RWPE2 (cell line): Measurements from ENCODE around the gene ATAT1.

Source experiments
- ATAC-seq: fragments of 200-7000 bp; cut with Tn5 transposase; 3 replicates; pipeline ENCODE4 v1.9.1; 2021; ENCODE audit warnings: low read depth
- DNase-seq: peaks from one replicate; pipeline ENCODE4 v3.0.0-alpha.2; 2020; ENCODE audit warnings: low spot score
- H3K27ac ChIP-seq: fragments of 450-650 bp; 2 replicates; pipeline ENCODE4 v1.5.1; 2017; ENCODE audit warnings: mild to moderate bottlenecking; ENCODE audit not compliant: poor library complexity, severe bottlenecking
- H3K27me3 ChIP-seq: fragments of 250-450 bp; sonication (Bioruptor Pico); 2 replicates; pipeline ENCODE4 v1.5.1; 2021; ENCODE audit warnings: mild to moderate bottlenecking, moderate library complexity; ENCODE audit not compliant: insufficient read depth, poor library complexity, severe bottlenecking
- H3K36me3 ChIP-seq: fragments of 250-450 bp; sonication (Bioruptor Pico); 2 replicates; pipeline ENCODE4 v1.5.1; 2020; ENCODE audit warnings: low read depth, mild to moderate bottlenecking, moderate library complexity
- H3K4me1 ChIP-seq: fragments of 250-450 bp; sonication (Bioruptor Pico); 2 replicates; pipeline ENCODE4 v1.5.1; 2021; ENCODE audit warnings: mild to moderate bottlenecking, moderate library complexity; ENCODE audit not compliant: insufficient read depth, poor library complexity, severe bottlenecking
- H3K4me3 ChIP-seq: fragments of 250-450 bp; sonication (Bioruptor Pico); 2 replicates; pipeline ENCODE4 v1.5.1; 2021; ENCODE audit warnings: mild to moderate bottlenecking, moderate library complexity; ENCODE audit not compliant: severe bottlenecking
- H3K9me3 ChIP-seq: fragments of 250-450 bp; sonication (Bioruptor Pico); 2 replicates; pipeline ENCODE4 v1.5.1; 2021; ENCODE audit warnings: mild to moderate bottlenecking, moderate library complexity; ENCODE audit not compliant: severe bottlenecking
- CTCF ChIP-seq: fragments of 450-650 bp; IDR thresholded peaks from one replicate; pipeline ENCODE4 v1.5.1; 2017; ENCODE audit warnings: mild to moderate bottlenecking, moderate library complexity; ENCODE audit not compliant: poor library complexity, severe bottlenecking

Gene ATAT1

GRCh38 chr6:30626484-30627366, at the start of gene ATAT1:
Gene ATAT1 (plus strand): TSS chr6:30626874.
- Histone ChIP-seq H3K36me3 (peaks cover 68% of the 10 kb centered on the region), H3K27ac (peak within 1 kb of the TSS; percentile 32), H3K9me3 (no peaks in the 10 kb centered on the region), H3K4me1 (no peaks in the 10 kb centered on the region), H3K27me3 (no peaks in the 10 kb centered on the region), H3K4me3 (peak within 1 kb of the TSS; percentile 46)
- ATAC-seq (peak; percentile 96), DNase-seq (peak; percentile 82)
- TF ChIP-seq CTCF, result peak; percentile 44

- Histone ChIP-seq H3K27me3 (no peaks in the 10 kb centered on the region), H3K36me3 (peaks cover 86% of the 10 kb centered on the region), H3K4me3 (no peak overlapping the region), H3K27ac (no peak overlapping the region), H3K9me3 (no peaks in the 10 kb centered on the region), H3K4me1 (no peaks in the 10 kb centered on the region)
- TF ChIP-seq CTCF, result no peak
- no peak for ATAC-seq
- no peak for DNase-seq
Measured at GRCh38 chr6:30578051-30578450, 48.6 kb upstream of the ATAT1 start.

- Histone ChIP-seq H3K27ac (no peak overlapping the region), H3K4me1 (no peaks in the 10 kb centered on the region), H3K27me3 (no peaks in the 10 kb centered on the region), H3K9me3 (no peaks in the 10 kb centered on the region), H3K4me3 (no peak overlapping the region), H3K36me3 (peaks cover 95% of the 10 kb centered on the region)
- TF ChIP-seq CTCF, result no peak
- ATAC-seq (no peak), DNase-seq (no peak)
Measured at GRCh38 chr6:30583921-30584320, 42.8 kb upstream of the ATAT1 start.

- no peaks in the 10 kb centered on the region for H3K9me3 ChIP-seq
- peaks cover 4% of the 10 kb centered on the region for H3K4me1 ChIP-seq
- no peak overlapping the region for H3K4me3 ChIP-seq
- peaks cover 83% of the 10 kb centered on the region for H3K36me3 ChIP-seq
- H3K27me3 ChIP-seq, result no peaks in the 10 kb centered on the region
- ATAC-seq (no peak), DNase-seq (no peak)
- peak overlapping the region; percentile 60 for H3K27ac ChIP-seq
- no peak for TF ChIP-seq CTCF
Measured at GRCh38 chr6:30589754-30590358, 36.8 kb upstream of the ATAT1 start.
